HepG2 (cell line): ENCODE results near the gene RPS19.

ENCODE experiments used
- KLF12 ChIP-seq: sonication (generic); formaldehyde crosslinking; IDR thresholded peaks from 2 replicates; pipeline ENCODE4 v1.4.0; 2020; ENCODE audit warnings: missing genetic modification reagents, borderline replicate concordance
- PAWR ChIP-seq: sonication (generic); formaldehyde crosslinking; IDR thresholded peaks from 2 replicates; pipeline ENCODE4 v1.4.0; 2020; ENCODE audit warnings: missing genetic modification reagents, mild to moderate bottlenecking, borderline replicate concordance

DNA sequence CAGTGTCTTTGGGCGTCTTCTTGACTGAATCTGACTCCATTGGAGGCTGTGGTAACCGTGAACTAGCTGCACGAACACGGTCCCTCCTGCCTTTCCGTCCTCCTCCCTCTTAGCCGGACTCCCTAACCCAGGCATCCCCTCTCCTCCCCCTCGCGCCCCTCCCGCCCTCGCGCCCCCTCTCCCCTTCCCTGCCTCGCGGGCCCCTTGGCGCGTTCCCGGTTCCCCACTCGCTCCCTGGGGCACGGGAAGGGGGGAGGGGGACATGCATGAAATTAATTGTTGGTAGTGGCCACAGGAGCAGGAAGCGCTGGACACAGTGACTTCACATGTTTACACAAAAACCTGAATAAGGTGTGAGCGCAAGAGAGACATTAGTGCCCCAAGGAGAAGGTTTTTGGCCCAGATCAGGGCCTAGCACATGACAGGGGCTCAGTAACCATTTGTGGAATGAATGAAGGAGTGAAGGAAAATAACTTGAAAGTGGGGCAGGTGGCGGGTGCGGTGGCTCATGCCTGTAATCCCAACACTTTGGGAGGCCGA is 14.9 kb upstream of the RPS19 start:
- TF ChIP-seq KLF12 (CRISPR knock-in tag) (no peak), PAWR (CRISPR knock-in tag) (no peak)
